Thoracic aorta (tissue), 2 donors: ENCODE measurements around the gene SAMD9. TPM values are rescaled to one million over a fixed set of nuclear protein-coding genes. Genes with fewer than 3 reads are reported as not detected.

Experiments
- ATAC-seq: fragments of 150-250 bp; one replicate; pipeline ENCODE4 v1.8.0; 2017; ENCODE audit warnings: low read depth; ENCODE audit not compliant: insufficient number of reproducible peaks, low FRiP score
- DNase-seq: peaks from one replicate; pipeline ENCODE4 v3.0.0-alpha.2; 2020; ENCODE audit warnings: low spot score
- H3K27ac ChIP-seq, 2 donors: fragments of 200-600 bp; sonication (generic); 1 replicate in 1 of 2; 2 replicates in 1 of 2; pipeline ENCODE4 v1.5.1; 2016; ENCODE audit warnings: mild to moderate bottlenecking in 2 of 2, moderate library complexity in 2 of 2
- H3K27me3 ChIP-seq: fragments of 200-600 bp; sonication (generic); replicated peaks from 2 replicates; pipeline ENCODE4 v1.6.0; 2016; ENCODE audit warnings: mild to moderate bottlenecking; ENCODE audit not compliant: insufficient read depth
- H3K36me3 ChIP-seq: fragments of 200-600 bp; sonication (generic); one replicate; pipeline ENCODE4 v1.5.1; 2016
- H3K4me1 ChIP-seq, 2 donors: fragments of 200-600 bp; sonication (generic); 1 replicate in 1 of 2; 2 replicates in 1 of 2; pipeline versions ENCODE4 v1.5.1 to v1.6.0; 2016; ENCODE audit warnings: low read depth in 2 of 2, mild to moderate bottlenecking in 1 of 2; ENCODE audit not compliant: control insufficient read depth in 1 of 2
- H3K4me3 ChIP-seq: fragments of 200-600 bp; sonication (generic); 2 replicates; pipeline ENCODE4 v1.5.1; 2016; ENCODE audit warnings: mild to moderate bottlenecking
- H3K9me3 ChIP-seq: fragments of 200-600 bp; sonication (generic); 2 replicates; pipeline ENCODE4 v1.5.1; 2016
- CTCF ChIP-seq: fragments of 200-600 bp; sonication (generic); IDR thresholded peaks from one replicate; pipeline ENCODE4 v1.5.1; 2019; ENCODE audit warnings: antibody characterized with exemption
- total RNA-seq, 2 donors: library from RNA; depleted of rRNA; stranded (reverse); fragments of >200 nt; gene quantifications; one replicate each; pipeline versions ENCODE4 v1.1.0 to v1.2.3, GENCODE V29; 2016

SAMD9 gene
- total RNA-seq, 2 donors from 2014 or later, result 10.2 TPM

GRCh38 chr7:93159490-93159889, 41.7 kb upstream of the SAMD9 start:
- no peaks in the 10 kb centered on the region for H3K27me3 ChIP-seq
- no peak overlapping the region for H3K27ac ChIP-seq
- no peaks in the 10 kb centered on the region for H3K36me3 ChIP-seq
- no peak for TF ChIP-seq CTCF
- no peak for DNase-seq
- no peaks in the 10 kb centered on the region for H3K4me1 ChIP-seq
- no peaks in the 10 kb centered on the region for H3K9me3 ChIP-seq
- no peak overlapping the region for H3K4me3 ChIP-seq
- no peak for ATAC-seq

- no peaks in the 10 kb centered on the region for H3K27me3 ChIP-seq
- H3K36me3 ChIP-seq, result no peaks in the 10 kb centered on the region
- H3K4me1 ChIP-seq, result no peaks in the 10 kb centered on the region
- no peak for TF ChIP-seq CTCF
- DNase-seq (no peak), ATAC-seq (no peak)
- no peak overlapping the region for H3K4me3 ChIP-seq
- no peaks in the 10 kb centered on the region for H3K9me3 ChIP-seq
- no peak overlapping the region for H3K27ac ChIP-seq
Observed at GRCh38 chr7:93156884-93157283, 39.1 kb upstream of the SAMD9 start.

- no peak for ATAC-seq
- Histone ChIP-seq H3K27me3 (no peaks in the 10 kb centered on the region), H3K36me3 (no peaks in the 10 kb centered on the region), H3K4me1 (peaks cover 18 to 26% of the 10 kb centered on the region in 2 donors), H3K9me3 (no peaks in the 10 kb centered on the region), H3K4me3 (no peak overlapping the region), H3K27ac (no peak overlapping the region)
- DNase-seq, result no peak
- no peak for TF ChIP-seq CTCF
Observed at GRCh38 chr7:93150200-93150835, 32.5 kb upstream of the SAMD9 start.

- ATAC-seq (no peak), DNase-seq (no peak)
- Histone ChIP-seq H3K4me3 (peak overlapping the region; percentile 72), H3K36me3 (no peaks in the 10 kb centered on the region), H3K27ac (peak overlapping the region in 1 of 2 donors; percentile 45), H3K4me1 (peaks cover 18 to 28% of the 10 kb centered on the region in 2 donors), H3K9me3 (no peaks in the 10 kb centered on the region), H3K27me3 (no peaks in the 10 kb centered on the region)
- no peak for TF ChIP-seq CTCF
Observed at GRCh38 chr7:93148727-93149126, 30.9 kb upstream of the SAMD9 start.

GRCh38 chr7:93148144-93148543, 30.4 kb upstream of the SAMD9 start, which contains the start of gene SAMD9L:
SAMD9L (minus strand) TSS chr7:93148385; CDS start chr7:93135971, 12,414 bp downstream.
- ATAC-seq, result no peak
- Histone ChIP-seq H3K36me3 (peaks cover 1% of the 10 kb centered on the region), H3K27me3 (no peaks in the 10 kb centered on the region), H3K27ac (peak within 1 kb of the TSS; percentile 35 to 45), H3K9me3 (no peaks in the 10 kb centered on the region), H3K4me1 (peaks cover 18 to 28% of the 10 kb centered on the region in 2 donors), H3K4me3 (peak within 1 kb of the TSS; percentile 72)
- no peak for TF ChIP-seq CTCF
- DNase-seq, result no peak
